Activated CD4-positive, alpha-beta memory T cell treated with anti-CD3 and anti-CD28 coated beads for 36 hours (primary cell): ENCODE measurements around the gene ANGPTL2. TPM values are rescaled to one million over a fixed set of nuclear protein-coding genes. Genes with fewer than 3 reads are reported as not detected.

Experiments
- CTCF ChIA-PET: fragments of 350-600 bp; sonication (Branson Sonifier 250); formaldehyde crosslinking; loops from one replicate; lab custom pipeline; 2021; ENCODE audit warnings: antibody characterized with exemption, inconsistent platforms; lab: Charles Lee
- POLR2A ChIA-PET: fragments of 350-600 bp; sonication (Branson Sonifier 250); formaldehyde crosslinking; loops from one replicate; lab custom pipeline; 2021; ENCODE audit warnings: antibody characterized with exemption; lab: Charles Lee
- DNase-seq: peaks from one replicate; pipeline ENCODE4 v3.0.0-alpha.2; 2020
- H3K27ac Mint-ChIP-seq: one replicate; pipeline ENCODE4 v1.8.0; 2021; ENCODE audit warnings: mixed read lengths
- H3K27me3 Mint-ChIP-seq: one replicate; pipeline ENCODE4 v1.8.0; 2021; ENCODE audit warnings: mixed read lengths
- H3K36me3 Mint-ChIP-seq: one replicate; pipeline ENCODE4 v1.8.0; 2021; ENCODE audit warnings: mixed read lengths
- H3K4me1 Mint-ChIP-seq: one replicate; pipeline ENCODE4 v1.8.0; 2021; ENCODE audit warnings: low read depth, mixed read lengths
- H3K4me3 Mint-ChIP-seq: one replicate; pipeline ENCODE4 v1.8.0; 2021; ENCODE audit warnings: mild to moderate bottlenecking, mixed read lengths
- H3K9me3 Mint-ChIP-seq: one replicate; pipeline ENCODE4 v1.8.0; 2021; ENCODE audit warnings: mixed read lengths
- intact Hi-C: fragments of 100-400 bp; cut with micrococcal nuclease; formaldehyde crosslinking; loops from one replicate; pipeline ENCODE4 v1.15.1; 2023
- total RNA-seq, 2 experiments: library from RNA; stranded (reverse); gene quantifications; one replicate each; pipeline ENCODE4 v1.2.3, GENCODE V29; 2021

ANGPTL2 gene
- total RNA-seq, 2 experiments from 2014 or later, result not detected

- Mint-ChIP-seq H3K4me3 (no peak overlapping the region), H3K36me3 (no peaks in the 10 kb centered on the region), H3K4me1 (peaks cover 6% of the 10 kb centered on the region), H3K9me3 (no peaks in the 10 kb centered on the region), H3K27ac (no peak overlapping the region), H3K27me3 (peaks cover 15% of the 10 kb centered on the region)
- no peak for DNase-seq
- intact Hi-C loops, result no loop called here
- POLR2A ChIA-PET, result no interaction called here
- CTCF ChIA-PET, result no interaction called here
Observed at GRCh38 chr9:127119320-127119709, 3.1 kb downstream of the ANGPTL2 start.

GRCh38 chr9:127118597-127119319 is 3.7 kb downstream of the ANGPTL2 start:
- POLR2A ChIA-PET, result no interaction called here
- no peak overlapping the region for H3K4me3 Mint-ChIP-seq
- no peaks in the 10 kb centered on the region for H3K36me3 Mint-ChIP-seq
- intact Hi-C loops, result no loop called here
- no peak overlapping the region for H3K27ac Mint-ChIP-seq
- H3K9me3 Mint-ChIP-seq, result no peaks in the 10 kb centered on the region
- DNase-seq, result no peak
- CTCF ChIA-PET, result no interaction called here
- H3K27me3 Mint-ChIP-seq, result peaks cover 14% of the 10 kb centered on the region
- peaks cover 6% of the 10 kb centered on the region for H3K4me1 Mint-ChIP-seq

- Mint-ChIP-seq H3K27ac (no peak overlapping the region), H3K4me1 (peaks cover 6% of the 10 kb centered on the region), H3K27me3 (peaks cover 11% of the 10 kb centered on the region), H3K4me3 (no peak overlapping the region), H3K36me3 (no peaks in the 10 kb centered on the region), H3K9me3 (no peaks in the 10 kb centered on the region)
- intact Hi-C loops, result no loop called here
- DNase-seq, result no peak
- POLR2A ChIA-PET, result interaction anchor here (0.6 kb wide), 1 partner anchor 603 kb away, joined by 3 read pairs; no protein-coding TSS in a partner anchor
- CTCF ChIA-PET, result interaction anchor here (1.1 kb wide), 1 partner anchor 47 kb away, joined by 4 read pairs; no protein-coding TSS in a partner anchor
Observed at GRCh38 chr9:127117801-127118200, 4.6 kb downstream of the ANGPTL2 start.

GRCh38 chr9:127116957-127117356 is 5.5 kb downstream of the ANGPTL2 start:
- CTCF ChIA-PET, result interaction anchor here (1.1 kb wide), 1 partner anchor 48 kb away, joined by 4 read pairs; no protein-coding TSS in a partner anchor
- POLR2A ChIA-PET, result no interaction called here
- no peaks in the 10 kb centered on the region for H3K36me3 Mint-ChIP-seq
- no peak overlapping the region for H3K4me3 Mint-ChIP-seq
- DNase-seq, result no peak
- H3K9me3 Mint-ChIP-seq, result no peaks in the 10 kb centered on the region
- H3K27me3 Mint-ChIP-seq, result peaks cover 8% of the 10 kb centered on the region
- peaks cover 6% of the 10 kb centered on the region for H3K4me1 Mint-ChIP-seq
- H3K27ac Mint-ChIP-seq, result no peak overlapping the region
- intact Hi-C loops, result no loop called here

GRCh38 chr9:127116088-127116726 is 6.2 kb downstream of the ANGPTL2 start:
- no peaks in the 10 kb centered on the region for H3K9me3 Mint-ChIP-seq
- peaks cover 6% of the 10 kb centered on the region for H3K4me1 Mint-ChIP-seq
- ChIA-PET CTCF (interaction anchor here (1.1 kb wide), 1 partner anchor 49 kb away, joined by 4 read pairs; no protein-coding TSS in a partner anchor), POLR2A (no interaction called here)
- H3K4me3 Mint-ChIP-seq, result no peak overlapping the region
- DNase-seq, result peak; percentile 16
- no peak overlapping the region for H3K27ac Mint-ChIP-seq
- peaks cover 3% of the 10 kb centered on the region for H3K27me3 Mint-ChIP-seq
- H3K36me3 Mint-ChIP-seq, result no peaks in the 10 kb centered on the region
- intact Hi-C loops, result no loop called here

- Mint-ChIP-seq H3K27me3 (no peaks in the 10 kb centered on the region), H3K9me3 (no peaks in the 10 kb centered on the region), H3K4me1 (peaks cover 6% of the 10 kb centered on the region), H3K4me3 (no peak overlapping the region), H3K36me3 (no peaks in the 10 kb centered on the region), H3K27ac (no peak overlapping the region)
- DNase-seq, result no peak
- POLR2A ChIA-PET, result no interaction called here
- intact Hi-C loops, result no loop called here
- CTCF ChIA-PET, result interaction anchor here (1.2 to 1.5 kb wide), 2 partner anchors 8 to 174 kb away, joined by 3 read pairs; no protein-coding TSS in a partner anchor
Observed at GRCh38 chr9:127114606-127115005, 7.8 kb downstream of the ANGPTL2 start.

- no peak for DNase-seq
- ChIA-PET CTCF (interaction anchor here (1.5 kb wide), 1 partner anchor 173 kb away, joined by 3 read pairs; no protein-coding TSS in a partner anchor), POLR2A (no interaction called here)
- Mint-ChIP-seq H3K36me3 (no peaks in the 10 kb centered on the region), H3K4me3 (no peak overlapping the region), H3K27ac (no peak overlapping the region), H3K9me3 (no peaks in the 10 kb centered on the region), H3K4me1 (peaks cover 6% of the 10 kb centered on the region), H3K27me3 (no peaks in the 10 kb centered on the region)
- intact Hi-C loops, result no loop called here
Observed at GRCh38 chr9:127113191-127113972, 9.1 kb downstream of the ANGPTL2 start.

- H3K27ac Mint-ChIP-seq, result no peak overlapping the region
- no peaks in the 10 kb centered on the region for H3K9me3 Mint-ChIP-seq
- no peak overlapping the region for H3K4me3 Mint-ChIP-seq
- intact Hi-C loops, result no loop called here
- ChIA-PET POLR2A (no interaction called here), CTCF (no interaction called here)
- H3K36me3 Mint-ChIP-seq, result no peaks in the 10 kb centered on the region
- no peak for DNase-seq
- H3K4me1 Mint-ChIP-seq, result peaks cover 6% of the 10 kb centered on the region
- no peaks in the 10 kb centered on the region for H3K27me3 Mint-ChIP-seq
Observed at GRCh38 chr9:127112735-127113161, 9.7 kb downstream of the ANGPTL2 start.

- no peak overlapping the region for H3K27ac Mint-ChIP-seq
- H3K27me3 Mint-ChIP-seq, result no peaks in the 10 kb centered on the region
- H3K9me3 Mint-ChIP-seq, result no peaks in the 10 kb centered on the region
- no peaks in the 10 kb centered on the region for H3K36me3 Mint-ChIP-seq
- ChIA-PET CTCF (no interaction called here), POLR2A (no interaction called here)
- intact Hi-C loops, result no loop called here
- H3K4me3 Mint-ChIP-seq, result no peak overlapping the region
- no peak for DNase-seq
- H3K4me1 Mint-ChIP-seq, result peaks cover 6% of the 10 kb centered on the region
Observed at GRCh38 chr9:127112056-127112455, 10.4 kb downstream of the ANGPTL2 start.

- Mint-ChIP-seq H3K36me3 (no peaks in the 10 kb centered on the region), H3K4me1 (no peaks in the 10 kb centered on the region), H3K4me3 (no peak overlapping the region), H3K27me3 (no peaks in the 10 kb centered on the region), H3K27ac (no peak overlapping the region), H3K9me3 (no peaks in the 10 kb centered on the region)
- ChIA-PET POLR2A (no interaction called here), CTCF (interaction anchor here (0.9 kb wide), 1 partner anchor 145 kb away, joined by 3 read pairs; no protein-coding TSS in a partner anchor)
- intact Hi-C loops, result no loop called here
- DNase-seq, result no peak
Observed at GRCh38 chr9:127109212-127109711, 13.2 kb downstream of the ANGPTL2 start.

- H3K4me1 Mint-ChIP-seq, result no peaks in the 10 kb centered on the region
- no peak for DNase-seq
- no peak overlapping the region for H3K4me3 Mint-ChIP-seq
- H3K9me3 Mint-ChIP-seq, result no peaks in the 10 kb centered on the region
- no peaks in the 10 kb centered on the region for H3K36me3 Mint-ChIP-seq
- H3K27me3 Mint-ChIP-seq, result no peaks in the 10 kb centered on the region
- ChIA-PET POLR2A (interaction anchor here (0.6 kb wide), 1 partner anchor 270 kb away, joined by 3 read pairs; no protein-coding TSS in a partner anchor), CTCF (no interaction called here)
- no peak overlapping the region for H3K27ac Mint-ChIP-seq
- intact Hi-C loops, result no loop called here
Observed at GRCh38 chr9:127107929-127108876, 14.2 kb downstream of the ANGPTL2 start.
